HepG2 (cell line): Measurements from ENCODE around the gene VPS11. TPM values are rescaled to one million over a fixed set of nuclear protein-coding genes. Genes with fewer than 3 reads are reported as not detected.

ENCODE experiments used
- ATAC-seq: fragments of 200-7000 bp; cut with Tn5 transposase; 3 replicates; pipeline ENCODE4 v1.9.1; 2020; ENCODE audit warnings: mild to moderate bottlenecking, moderate library complexity
- BruUV-seq: library from RNA; stranded (reverse); fragments of 400-500 nt; replicated peaks from 2 replicates; lab custom pipeline; 2021; lab: Mats Ljungman, UMichigan
- CTCF ChIA-PET: fragments of 300-600 bp; formaldehyde crosslinking; extraction: SDS; loops from one replicate; lab custom pipeline; 2021; ENCODE audit warnings: low total read pairs, inconsistent platforms, low intra/inter-chr PET ratio; lab: Yijun Ruan, JAX
- POLR2A ChIA-PET: fragments of 350-600 bp; sonication (Branson Sonifier 250); formaldehyde crosslinking; loops from one replicate; lab custom pipeline; 2020; ENCODE audit warnings: antibody characterized with exemption, inconsistent platforms; lab: Yijun Ruan, JAX
- DNase-seq: peaks from one replicate; pipeline ENCODE4 v3.0.0-alpha.2; 2015; ENCODE audit warnings: low spot score
- FAIRE-seq: peaks from 3 replicates; lab custom pipeline; 2011; peaks lifted over from hg19 to GRCh38; lab: Jason Lieb, UNC
- H2AFZ ChIP-seq: one replicate; pipeline ENCODE4 v1.6.1; 2011; ENCODE audit warnings: low read length, inconsistent platforms
- H3K27ac ChIP-seq: fragments of 300-600 bp; 3 replicates; pipeline ENCODE4 v1.8.0; 2011; ENCODE audit warnings: mixed run types, mild to moderate bottlenecking, mixed read lengths, low read length, inconsistent platforms; ENCODE audit not compliant: insufficient read depth; ENCODE audit errors: extremely low read length
- H3K27me3 ChIP-seq, 2 experiments: fragments of 200-600 bp in 1 of 2; 2 replicates in 1 of 2; 3 replicates in 1 of 2; pipeline versions ENCODE4 v1.6.0 to v1.8.0; 2011; ENCODE audit warnings: low read length in 2 of 2, mild to moderate bottlenecking in 2 of 2, moderate library complexity in 2 of 2, inconsistent platforms in 1 of 2; ENCODE audit not compliant: insufficient read depth in 2 of 2, control insufficient read depth in 1 of 2
- H3K36me3 ChIP-seq, 2 experiments: fragments of 200-600 bp in 1 of 2; replicated peaks in 1 of 2; 2 replicates in 1 of 2; 3 replicates in 1 of 2; pipeline versions ENCODE4 v1.5.1 to v1.8.0; 2011; ENCODE audit warnings: low read length in 2 of 2, inconsistent platforms in 1 of 2; ENCODE audit not compliant: insufficient read depth in 2 of 2, control insufficient read depth in 1 of 2
- H3K4me1 ChIP-seq: 2 replicates; pipeline ENCODE4 v1.5.1; 2012; ENCODE audit warnings: low read length, inconsistent platforms; ENCODE audit not compliant: insufficient read depth
- H3K4me2 ChIP-seq: 2 replicates; pipeline ENCODE4 v1.6.0; 2011; ENCODE audit warnings: low read depth, low read length, inconsistent platforms
- H3K4me3 ChIP-seq, 3 experiments: fragments of 200-600 bp in 1 of 3; sonication (generic), shearing (Covaris generic) in 1 of 3; replicated peaks in 1 of 3; 2 replicates each; pipeline ENCODE4 v1.5.1; 2011 to 2016; ENCODE audit warnings: low read length in 3 of 3, inconsistent platforms in 2 of 3, low read depth in 2 of 3, mild to moderate bottlenecking in 2 of 3, control low read depth in 1 of 3, mixed read lengths in 1 of 3; ENCODE audit not compliant: insufficient read depth in 1 of 3
- H3K79me2 ChIP-seq: one replicate; pipeline ENCODE4 v1.6.1; 2011; ENCODE audit warnings: low read length, inconsistent platforms; ENCODE audit not compliant: insufficient read depth
- H3K9ac ChIP-seq: 2 replicates; pipeline ENCODE4 v1.6.0; 2011; ENCODE audit warnings: mild to moderate bottlenecking, low read depth, low read length, inconsistent platforms; ENCODE audit not compliant: insufficient read depth
- H3K9me3 ChIP-seq: 2 replicates; pipeline ENCODE4 v1.5.1; 2012; ENCODE audit warnings: mild to moderate bottlenecking, low read length
- H4K20me1 ChIP-seq: 2 replicates; pipeline ENCODE4 v1.6.0; 2011; ENCODE audit warnings: inconsistent platforms, mild to moderate bottlenecking, low read length, moderate library complexity; ENCODE audit not compliant: insufficient read depth
- BRD4 ChIP-seq: sonication (generic); formaldehyde crosslinking; IDR thresholded peaks from 2 replicates; pipeline ENCODE4 v1.4.0; 2020; ENCODE audit warnings: missing genetic modification reagents
- FOXP4 ChIP-seq: sonication (generic); formaldehyde crosslinking; IDR thresholded peaks from 2 replicates; pipeline ENCODE4 v1.4.0; 2020; ENCODE audit warnings: missing genetic modification reagents
- HNF1B ChIP-seq: sonication (generic); formaldehyde crosslinking; IDR thresholded peaks from 2 replicates; pipeline ENCODE4 v1.5.1; 2020; ENCODE audit warnings: mild to moderate bottlenecking, moderate library complexity, missing genetic modification reagents
- HNRNPUL1 ChIP-seq: fragments of 200-400 bp; formaldehyde crosslinking; IDR thresholded peaks from 2 replicates; pipeline ENCODE4 v1.6.1; 2017; ENCODE audit warnings: low read depth, mild to moderate bottlenecking, low read length, moderate library complexity
- SIX4 ChIP-seq: sonication (generic); formaldehyde crosslinking; IDR thresholded peaks from 2 replicates; pipeline ENCODE4 v1.4.0; 2020; ENCODE audit warnings: missing genetic modification reagents
- TBX3 ChIP-seq: fragments of 450-650 bp; IDR thresholded peaks from 2 replicates; pipeline ENCODE4 v1.6.1; 2017; ENCODE audit warnings: antibody characterized with exemption, mild to moderate bottlenecking, inconsistent platforms, borderline replicate concordance
- TGIF2 ChIP-seq: IDR thresholded peaks from 2 replicates; pipeline ENCODE4 v1.6.1; 2016; ENCODE audit warnings: control low read depth, missing compliant biosample characterization
- ZFP62 ChIP-seq: sonication (generic); formaldehyde crosslinking; IDR thresholded peaks from 2 replicates; pipeline ENCODE4 v1.4.0; 2020; ENCODE audit warnings: missing genetic modification reagents
- ZFYVE20 ChIP-seq: sonication (generic); formaldehyde crosslinking; IDR thresholded peaks from 2 replicates; pipeline ENCODE4 v1.8.0; 2023; ENCODE audit warnings: low read depth, mild to moderate bottlenecking, moderate library complexity, missing genetic modification reagents, borderline replicate concordance
- ZMAT3 ChIP-seq: sonication (generic); formaldehyde crosslinking; conservative IDR thresholded peaks from 2 replicates; pipeline ENCODE4 v1.7.0; 2021; ENCODE audit warnings: missing genetic modification reagents
- ZNF20 ChIP-seq: sonication (generic); formaldehyde crosslinking; IDR thresholded peaks from 2 replicates; pipeline ENCODE4 v1.4.0; 2020; ENCODE audit warnings: mild to moderate bottlenecking, moderate library complexity, missing genetic modification reagents
- ZNF205 ChIP-seq: IDR thresholded peaks from 2 replicates; pipeline ENCODE4 v1.6.1; 2018; ENCODE audit warnings: missing biosample characterization, missing genetic modification reagents
- ZNF326 ChIP-seq: sonication (generic); formaldehyde crosslinking; IDR thresholded peaks from 2 replicates; pipeline ENCODE4 v1.4.0; 2020; ENCODE audit warnings: missing genetic modification reagents, borderline replicate concordance
- ZNF569 ChIP-seq: sonication (generic); formaldehyde crosslinking; IDR thresholded peaks from 2 replicates; pipeline ENCODE4 v1.5.0; 2020; ENCODE audit warnings: mild to moderate bottlenecking, missing genetic modification reagents, moderate library complexity, borderline replicate concordance
- ZNF660 ChIP-seq: sonication (generic); formaldehyde crosslinking; IDR thresholded peaks from 2 replicates; pipeline ENCODE4 v1.5.1; 2020; ENCODE audit warnings: mild to moderate bottlenecking, low read depth, missing genetic modification reagents, borderline replicate concordance
- ZNF841 ChIP-seq: sonication (generic); formaldehyde crosslinking; IDR thresholded peaks from 2 replicates; pipeline ENCODE4 v1.8.1; 2023; ENCODE audit warnings: missing genetic modification reagents, borderline replicate concordance
- WGBS: methylation state at CpG from one replicate; pipeline ENCODE4 v1.1.6; 2017; ENCODE audit warnings: low lambda C conversion rate; 5-methylcytosine and 5-hydroxymethylcytosine counted together
- in situ Hi-C: cut with HindIII; loops from 2 replicates; pipeline ENCODE4 v1.10.0; 2017; ENCODE audit warnings: low pct_unique_long_range_greater_than_20kb; ENCODE audit not compliant: extremely low pct_ligation_motif_present
- intact Hi-C: fragments of 100-400 bp; cut with micrococcal nuclease; formaldehyde crosslinking; loops from one replicate; pipeline ENCODE4 v1.10.0; 2022; ENCODE audit not compliant: unreplicated experiment
- polyA plus RNA-seq, 8 experiments: library from polyadenylated mRNA; depleted of rRNA in 3 of 8; stranded (reverse) in 7 of 8; unstranded in 1 of 8; fragments of >200 nt; fragmentation: Illumina TruSeq in 4 of 8; extraction: Trizol in 4 of 8; gene quantifications; 2 replicates each; pipeline versions ENCODE4 v1.2.1 to v1.2.3, GENCODE V29; 2011 to 2016; ENCODE audit warnings: low read depth in 4 of 8, missing spikeins in 1 of 8, mixed read lengths in 1 of 8; ENCODE audit not compliant: insufficient read depth in 1 of 8
- total RNA-seq, 5 experiments: library from RNA; depleted of rRNA; stranded (reverse); fragments of >200 nt; fragmentation: Illumina TruSeq; extraction: Trizol; gene quantifications; 2 replicates each; pipeline ENCODE4 v1.2.3, GENCODE V29; 2016; ENCODE audit warnings: low read depth in 1 of 5

VPS11 gene
- total and polyA plus RNA-seq, 2 of the 13 experiments (the other 11 are each of a cell fraction or from before 2014, with no cell fraction given): 13.7 to 21.6 TPM

DNA sequence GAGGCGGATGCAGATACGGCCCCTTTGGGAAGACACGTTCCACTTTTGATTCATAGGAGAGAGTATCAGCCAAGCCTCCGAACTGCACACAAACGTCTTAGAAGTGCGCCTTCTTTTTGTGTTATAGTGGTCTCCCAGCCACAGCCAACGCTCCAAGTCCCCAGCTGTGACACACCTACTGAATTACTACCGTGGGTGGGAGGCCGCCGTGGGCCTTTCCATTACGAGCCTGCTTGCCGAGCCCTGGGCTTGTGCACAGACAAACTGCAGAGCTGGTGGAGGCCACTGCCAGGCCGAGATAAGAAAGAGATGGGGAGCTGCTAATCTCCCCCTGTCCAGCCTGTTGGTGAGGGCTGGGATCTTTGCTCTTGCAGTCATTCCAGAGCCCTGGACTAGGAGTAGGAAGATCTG, 17.8 kb downstream of the VPS11 start (continued):
- no peak for TF ChIP-seq HNF1B (CRISPR knock-in tag)
- no peak for TF ChIP-seq ZMAT3 (CRISPR knock-in tag)
- TF ChIP-seq, all 625 proteins: peak for 13

GRCh38 chr11:119087123-119087522, 19.5 kb downstream of the VPS11 start:
- no peaks in the 10 kb centered on the region for H3K9me3 ChIP-seq
- TF ChIP-seq ZFYVE20 (CRISPR knock-in tag): no peak
- TF ChIP-seq ZNF20 (CRISPR knock-in tag): no peak
- no peak for TF ChIP-seq FOXP4 (CRISPR knock-in tag)
- no peak for TF ChIP-seq ZFP62 (CRISPR knock-in tag)
- TF ChIP-seq ZNF841 (CRISPR knock-in tag): no peak
- no peak for TF ChIP-seq ZNF326 (CRISPR knock-in tag)
- no peak for TF ChIP-seq ZNF205 (CRISPR knock-in tag)
- TF ChIP-seq HNRNPUL1: no peak
- no peak for TF ChIP-seq TBX3
- TF ChIP-seq ZNF569: no peak
- TF ChIP-seq TGIF2 (CRISPR knock-in tag): no peak
- no peak for TF ChIP-seq BRD4 (CRISPR knock-in tag)
- TF ChIP-seq ZNF660 (CRISPR knock-in tag): no peak
- TF ChIP-seq SIX4 (CRISPR knock-in tag): no peak
- H3K9ac ChIP-seq: peak overlapping the region; percentile 0; the same call in 1 of the 2 replicates
- no peaks in the 10 kb centered on the region for H4K20me1 ChIP-seq
- H3K4me2 ChIP-seq: 0 out of 2 replicates have a peak overlapping the region, but pooled peaks have one; percentile 16
- no peaks in the 10 kb centered on the region; a peak in 1 of 5 replicates for H3K27me3 ChIP-seq
- in situ Hi-C loops: no loop called here
- no peak for FAIRE-seq
- 87% methylated on average over 6 of the region's 6 CpGs for WGBS
- no peak for DNase-seq
- H3K4me3 ChIP-seq: no peak overlapping the region
- peak overlapping the region; percentile 12 for H3K27ac ChIP-seq
- no peak overlapping the region for H2AFZ ChIP-seq
- peaks cover 14% of the 10 kb centered on the region for H3K79me2 ChIP-seq
- ChIA-PET CTCF (no interaction called here), POLR2A (interaction anchor here (1.4 to 3.8 kb wide), 3 partner anchors 8 to 44 kb away, joined by 4 to 109 read pairs (median 5); partner anchors contain the start of gene VPS11)
- ATAC-seq: no peak
- no TSS peak for BruUV-seq
- H3K36me3 ChIP-seq: peaks cover 0 to 10% of the 10 kb centered on the region in 2 experiments
- intact Hi-C loops: no loop called here
- peaks cover 42% of the 10 kb centered on the region for H3K4me1 ChIP-seq
